Hepatic stellate cell (primary cell): ENCODE data around the gene RCAN2.

Experiments
- DNase-seq: peaks from one replicate; pipeline ENCODE4 v3.0.0; 2011; ENCODE audit warnings: low spot score

RCAN2 gene

DNA sequence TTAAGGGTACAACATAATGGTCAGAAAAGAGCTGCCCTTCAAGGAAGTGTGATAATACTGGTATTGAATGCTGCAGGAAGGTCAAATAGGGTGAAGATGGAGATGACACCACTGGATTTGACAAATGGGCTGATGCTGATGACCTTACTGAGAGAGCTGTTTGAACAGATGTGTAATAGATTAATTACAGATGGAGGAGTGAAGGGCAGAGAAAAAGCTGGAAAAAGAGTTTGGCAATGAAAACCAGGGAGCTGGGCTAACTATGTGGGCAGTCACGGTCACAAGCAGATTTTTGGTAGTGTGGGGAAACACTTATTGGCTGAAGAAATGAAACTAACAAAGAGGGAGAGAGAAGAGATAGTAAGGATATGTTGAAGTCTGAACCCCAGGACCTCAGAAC is 236.9 kb downstream of the RCAN2 start:
- DNase-seq, result no peak

GRCh38 chr6:46251583-46252339 is 239.5 kb downstream of the RCAN2 start:
- no peak for DNase-seq

- DNase-seq, result no peak
These were observed 243.1 kb downstream of the RCAN2 start for GRCh38 chr6:46248143-46248542.

GRCh38 chr6:46246727-46247126 is 244.5 kb downstream of the RCAN2 start:
- DNase-seq, result no peak

GRCh38 chr6:46246081-46246480 is 245.2 kb downstream of the RCAN2 start:
- DNase-seq, result peak; percentile 1

DNA sequence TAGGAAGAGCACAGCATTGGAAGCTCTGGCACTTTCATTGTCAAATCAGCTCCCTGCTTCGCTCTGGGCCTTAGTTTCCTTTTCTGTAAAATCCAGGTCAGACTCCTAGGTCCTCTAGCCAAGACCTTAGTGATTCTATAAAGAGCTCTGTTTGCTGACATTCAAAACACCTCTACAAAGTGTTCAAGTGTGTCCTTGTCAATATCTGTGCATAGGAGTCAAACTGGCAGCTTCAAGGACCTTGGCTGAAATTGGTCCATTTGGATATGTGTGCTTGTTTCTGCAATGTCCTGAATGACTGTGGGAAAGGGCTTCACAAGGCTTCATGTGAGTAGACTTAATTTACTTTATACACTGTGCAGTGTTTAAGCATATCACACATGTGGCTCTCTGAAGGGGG is 246.6 kb downstream of the RCAN2 start:
- DNase-seq, result no peak

DNA sequence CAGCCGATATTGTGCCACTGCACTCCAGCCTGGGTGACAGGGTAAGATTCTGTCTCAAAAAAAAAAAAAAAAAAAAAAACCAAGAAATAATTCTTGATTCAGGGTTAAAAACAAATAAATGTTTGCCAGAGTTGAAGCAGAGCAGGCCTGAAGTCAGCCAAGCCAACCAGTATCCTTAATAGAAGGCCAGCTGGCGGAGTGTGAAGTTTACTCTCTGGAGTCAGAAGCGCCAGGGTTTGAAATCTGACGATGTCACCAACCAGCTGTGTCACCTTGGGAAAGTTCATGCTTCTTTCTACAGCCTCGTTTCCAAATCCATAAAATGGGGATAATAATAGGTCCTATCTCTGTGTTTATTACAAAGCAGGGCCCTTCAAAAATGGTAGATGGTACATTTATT is 247.5 kb downstream of the RCAN2 start:
- DNase-seq, result no peak

GRCh38 chr6:46242921-46243320 is 248.3 kb downstream of the RCAN2 start:
- DNase-seq, result no peak

GRCh38 chr6:46240866-46241565 is 250.2 kb downstream of the RCAN2 start:
- no peak for DNase-seq

DNA sequence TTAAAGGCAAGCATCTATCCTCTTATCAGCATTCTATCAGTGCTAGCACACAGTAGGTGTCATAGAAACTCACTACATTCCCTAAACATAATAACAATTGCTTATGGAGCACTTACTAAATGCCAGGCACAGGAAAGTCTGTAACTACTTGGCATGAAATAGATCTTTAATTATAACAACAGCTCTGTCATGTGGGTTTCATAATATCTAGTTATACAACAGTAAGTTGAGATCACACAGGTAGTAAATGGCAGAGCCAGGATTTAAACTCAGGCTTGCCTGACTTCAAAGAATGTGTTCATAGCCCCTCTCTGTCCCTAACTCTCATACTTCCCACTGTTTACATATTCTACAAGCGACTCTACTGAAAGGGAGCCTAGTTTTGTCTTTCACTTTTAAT is 254.5 kb downstream of the RCAN2 start:
- DNase-seq, result no peak

GRCh38 chr6:46235242-46235641 is 256.0 kb downstream of the RCAN2 start:
- DNase-seq, result no peak

GRCh38 chr6:46234700-46235099 is 256.5 kb downstream of the RCAN2 start:
- DNase-seq, result no peak

DNA sequence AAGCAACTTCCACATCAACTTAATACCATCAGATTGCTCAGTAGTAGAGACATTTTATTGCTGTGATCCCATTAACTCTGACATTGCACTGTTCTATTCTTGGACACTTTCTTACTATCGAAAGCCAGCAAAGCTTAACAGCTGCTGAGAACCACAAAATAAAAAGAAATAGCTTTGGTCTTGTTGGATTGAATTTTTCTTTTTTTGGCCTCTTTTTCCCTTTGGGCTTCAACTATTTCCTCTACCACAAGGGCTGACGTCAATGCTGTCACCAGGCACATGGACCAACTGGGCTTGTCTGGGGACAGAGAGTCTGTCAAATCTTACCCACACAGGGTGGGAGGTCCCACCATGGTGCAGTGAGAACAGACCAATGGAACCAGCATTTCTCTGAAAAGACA is 257.1 kb downstream of the RCAN2 start:
- DNase-seq, result no peak

GRCh38 chr6:46233129-46233528 is 258.1 kb downstream of the RCAN2 start:
- no peak for DNase-seq

- no peak for DNase-seq
These were observed 269.0 kb downstream of the RCAN2 start for GRCh38 chr6:46222286-46222685.

- peak; percentile 18 for DNase-seq
These were observed 269.9 kb downstream of the RCAN2 start for GRCh38 chr6:46221222-46221793.

DNA sequence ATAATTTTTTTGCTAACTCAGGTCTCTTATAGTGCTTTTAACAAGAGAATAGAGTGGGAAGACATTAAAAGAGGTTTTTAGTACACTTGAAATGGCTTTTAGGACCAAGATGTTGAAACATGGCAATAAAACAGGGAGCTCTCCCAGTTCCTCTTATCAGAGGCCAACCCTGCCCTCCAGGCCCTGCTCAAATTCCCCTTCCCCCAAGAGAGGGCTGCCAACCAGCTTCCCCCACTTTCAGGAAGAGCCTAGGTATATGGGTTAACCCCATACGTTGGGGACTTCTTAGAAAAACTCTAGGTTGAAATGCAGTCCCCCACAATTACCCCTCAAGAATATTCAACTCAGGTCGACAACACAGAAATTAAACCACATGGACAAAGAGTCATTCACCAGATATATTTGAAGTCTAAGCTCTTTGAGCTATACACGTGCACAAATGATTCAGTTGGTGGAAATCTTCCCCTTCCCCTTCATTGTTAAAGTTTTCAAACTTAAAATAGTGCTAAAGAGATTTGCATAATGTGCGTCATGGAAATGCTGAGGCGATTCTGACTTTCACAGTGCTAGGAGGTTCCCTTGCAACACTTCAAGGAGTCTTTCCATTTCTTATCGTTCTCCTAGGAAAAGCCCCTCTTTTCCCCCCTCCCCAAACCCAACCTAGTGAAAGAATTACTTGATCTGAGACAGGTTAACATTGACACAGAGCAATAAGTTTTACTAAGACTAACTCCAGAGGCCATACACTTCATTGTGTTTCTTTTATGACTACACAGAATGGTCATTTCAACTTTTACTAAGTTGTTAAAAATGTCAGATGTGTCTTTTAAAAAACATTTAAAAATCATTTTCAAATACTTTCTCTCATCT is 270.7 kb downstream of the RCAN2 start:
- DNase-seq, result no peak

GRCh38 chr6:46219661-46220060 is 271.6 kb downstream of the RCAN2 start:
- DNase-seq, result no peak

GRCh38 chr6:46218457-46218856 is 272.8 kb downstream of the RCAN2 start:
- no peak for DNase-seq

DNA sequence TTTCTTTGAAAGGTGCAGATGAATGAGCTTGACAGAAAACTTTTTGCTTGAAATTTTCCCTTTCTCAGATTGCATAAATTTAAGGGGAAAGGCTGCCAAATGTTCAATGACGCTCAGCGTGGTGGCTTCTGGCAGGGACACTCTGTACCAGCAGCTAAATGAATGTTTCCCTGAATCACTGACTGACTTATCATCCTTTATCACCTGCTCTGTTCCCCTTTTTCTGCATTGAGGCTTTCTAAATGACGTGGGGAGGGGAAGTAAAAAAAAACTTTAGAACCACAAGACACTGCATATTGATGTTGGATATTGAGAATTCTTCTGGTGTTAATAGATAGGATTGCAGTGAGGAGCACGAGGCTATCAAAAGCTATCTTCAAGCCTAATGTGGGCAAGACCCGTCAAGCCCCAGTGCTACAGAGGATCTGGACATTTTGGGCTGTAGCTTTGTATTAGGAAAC is 273.5 kb downstream of the RCAN2 start:
- DNase-seq, result no peak

DNA sequence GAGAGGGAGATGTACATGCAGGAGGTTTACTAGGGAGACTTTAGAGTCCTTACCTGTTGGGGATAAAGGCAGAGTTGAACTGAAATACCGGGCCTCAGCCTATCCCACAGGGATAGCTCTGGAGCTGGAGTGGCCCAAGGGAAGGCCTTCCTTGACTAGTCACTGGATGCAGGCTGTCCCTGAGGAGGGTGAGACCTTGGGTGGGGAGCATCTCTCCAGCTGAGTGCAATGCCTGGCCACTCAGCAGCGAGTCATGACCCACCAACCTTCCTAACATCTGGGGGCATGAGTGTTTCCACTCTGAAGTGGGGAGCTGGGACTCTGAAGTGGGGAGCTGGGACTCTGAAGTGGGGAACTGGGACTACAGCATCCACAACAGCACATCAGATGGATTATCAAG is 274.4 kb downstream of the RCAN2 start:
- DNase-seq, result no peak

GRCh38 chr6:46215777-46216176 is 275.5 kb downstream of the RCAN2 start:
- DNase-seq, result no peak
